ENCODE results near the gene TCF4.

DNA sequence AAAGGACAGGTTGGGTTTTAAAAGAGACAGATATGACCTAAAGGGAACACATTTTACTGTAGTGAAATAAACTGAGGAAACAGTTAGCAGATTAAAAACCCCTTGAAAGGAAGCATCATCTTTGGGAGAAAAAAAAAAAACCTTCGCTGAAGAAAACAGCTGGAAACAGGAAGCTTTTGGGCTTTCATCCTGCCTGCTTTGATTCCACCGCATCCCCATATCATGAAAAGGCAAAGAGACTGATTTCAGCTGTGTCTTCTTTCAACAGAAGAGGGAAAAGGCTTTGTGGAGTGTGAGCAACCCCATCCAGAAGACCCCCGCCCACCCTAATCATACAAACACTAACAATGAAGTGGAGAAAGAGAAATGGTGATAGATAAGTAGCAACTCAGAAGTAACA lies 86.4 kb downstream of the TCF4 start:
- TF ChIP-seq POLR2A (IDR thresholded peaks at IDR 0.05): no peak
- TF ChIP-seq, protein P1, sequence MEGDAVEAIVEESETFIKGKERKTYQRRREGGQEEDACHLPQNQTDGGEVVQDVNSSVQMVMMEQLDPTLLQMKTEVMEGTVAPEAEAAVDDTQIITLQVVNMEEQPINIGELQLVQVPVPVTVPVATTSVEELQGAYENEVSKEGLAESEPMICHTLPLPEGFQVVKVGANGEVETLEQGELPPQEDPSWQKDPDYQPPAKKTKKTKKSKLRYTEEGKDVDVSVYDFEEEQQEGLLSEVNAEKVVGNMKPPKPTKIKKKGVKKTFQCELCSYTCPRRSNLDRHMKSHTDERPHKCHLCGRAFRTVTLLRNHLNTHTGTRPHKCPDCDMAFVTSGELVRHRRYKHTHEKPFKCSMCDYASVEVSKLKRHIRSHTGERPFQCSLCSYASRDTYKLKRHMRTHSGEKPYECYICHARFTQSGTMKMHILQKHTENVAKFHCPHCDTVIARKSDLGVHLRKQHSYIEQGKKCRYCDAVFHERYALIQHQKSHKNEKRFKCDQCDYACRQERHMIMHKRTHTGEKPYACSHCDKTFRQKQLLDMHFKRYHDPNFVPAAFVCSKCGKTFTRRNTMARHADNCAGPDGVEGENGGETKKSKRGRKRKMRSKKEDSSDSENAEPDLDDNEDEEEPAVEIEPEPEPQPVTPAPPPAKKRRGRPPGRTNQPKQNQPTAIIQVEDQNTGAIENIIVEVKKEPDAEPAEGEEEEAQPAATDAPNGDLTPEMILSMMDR (IDR thresholded peaks at IDR 0.05): no peak
